HFFc6 (cell line): ENCODE measurements around the gene ADAP1. TPM values are rescaled to one million over a fixed set of nuclear protein-coding genes. Genes with fewer than 3 reads are reported as not detected.

ENCODE experiments used
- DNase-seq: peaks from one replicate; pipeline ENCODE4 v3.0.0-alpha.2; 2018
- H3K27ac Mint-ChIP-seq: 2 replicates; pipeline ENCODE4 v1.8.0; 2020; ENCODE audit warnings: mild to moderate bottlenecking, mixed read lengths
- H3K27me3 Mint-ChIP-seq: 2 replicates; pipeline ENCODE4 v1.8.0; 2021; ENCODE audit warnings: mild to moderate bottlenecking, moderate library complexity, mixed read lengths; ENCODE audit not compliant: insufficient read depth
- H3K36me3 Mint-ChIP-seq: 2 replicates; pipeline ENCODE4 v1.8.0; 2021; ENCODE audit warnings: low read depth, mixed read lengths
- H3K4me1 Mint-ChIP-seq: 2 replicates; pipeline ENCODE4 v1.8.0; 2020; ENCODE audit warnings: low read depth, mixed read lengths
- H3K4me3 Mint-ChIP-seq: 2 replicates; pipeline ENCODE4 v1.8.0; 2020; ENCODE audit warnings: mild to moderate bottlenecking, moderate library complexity, mixed read lengths
- H3K9me3 Mint-ChIP-seq: 2 replicates; pipeline ENCODE4 v1.8.0; 2020; ENCODE audit warnings: mild to moderate bottlenecking, mixed read lengths
- total RNA-seq, 6 experiments: library from RNA; stranded (reverse); fragmentation: NEBNext Ultra II Directional; extraction: Animal tissue kit (Norgen Biotek cat#: 25700); gene quantifications; 2 replicates in 1 of 6; 3 replicates in 5 of 6; pipeline ENCODE4 v1.2.3, GENCODE V29; 2021
- TF ChIP-seq, protein P1 (sequence below): fragments of 200-600 bp; sonication (generic); IDR thresholded peaks from 2 replicates; pipeline ENCODE4 v1.5.0; 2021; ENCODE audit warnings: antibody characterized with exemption, mild to moderate bottlenecking

ADAP1 gene
- total RNA-seq, 6 experiments from 2014 or later: 0.64 to 1.1 (median 0.90) TPM

DNA sequence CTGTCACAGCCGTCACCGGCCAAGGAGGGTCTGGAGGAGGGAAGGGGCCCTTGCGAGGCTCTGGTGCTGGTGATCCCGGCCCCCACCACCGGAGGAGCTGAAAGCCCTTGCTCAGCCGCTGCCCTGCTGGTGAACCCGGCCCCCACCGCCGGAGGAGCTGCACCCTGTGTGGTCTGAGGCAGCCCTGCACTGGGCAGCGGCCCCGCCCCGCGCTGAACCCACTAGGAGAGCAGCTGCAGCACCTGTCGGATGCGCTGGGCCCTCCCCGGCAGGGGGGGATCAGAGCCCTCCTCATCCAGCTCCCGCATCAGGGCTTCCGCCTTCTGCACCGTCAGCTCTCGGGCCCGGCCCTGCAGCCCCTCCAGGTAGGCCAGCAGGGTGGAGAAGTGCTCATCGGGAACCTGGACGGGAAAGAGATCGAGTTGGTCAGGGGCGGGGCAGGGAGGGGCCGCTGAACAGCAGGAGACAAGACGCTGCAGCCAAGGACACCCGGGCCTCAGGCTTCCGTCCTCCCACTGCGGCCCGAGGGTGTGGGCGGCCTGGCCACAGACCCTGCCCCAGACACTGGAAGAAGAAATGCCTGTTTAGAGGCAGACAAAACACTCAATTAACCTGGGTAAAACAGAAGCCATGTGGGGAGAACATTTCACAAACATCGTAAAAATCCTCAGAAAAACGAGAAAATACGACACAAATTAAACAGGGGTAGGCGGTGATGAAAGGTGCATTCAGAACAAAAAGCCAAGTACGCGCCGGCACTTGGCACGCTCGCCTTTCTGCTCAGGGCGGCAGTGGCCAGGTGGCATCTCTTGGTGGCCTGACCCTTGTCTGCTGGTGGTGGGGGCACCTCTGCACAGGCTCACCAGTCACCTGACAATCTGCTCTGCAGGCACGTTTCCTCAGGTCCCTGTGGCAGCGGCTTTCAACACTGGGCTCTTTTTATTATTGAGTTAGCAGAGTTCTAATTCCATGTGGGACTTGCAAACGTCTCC lies 43.2 kb upstream of the ADAP1 start:
- no peaks in the 10 kb centered on the region for H3K9me3 Mint-ChIP-seq
- DNase-seq: no peak
- no peaks in the 10 kb centered on the region for H3K36me3 Mint-ChIP-seq
- H3K4me3 Mint-ChIP-seq: no peak overlapping the region
- H3K4me1 Mint-ChIP-seq: no peaks in the 10 kb centered on the region
- TF ChIP-seq, protein P1, sequence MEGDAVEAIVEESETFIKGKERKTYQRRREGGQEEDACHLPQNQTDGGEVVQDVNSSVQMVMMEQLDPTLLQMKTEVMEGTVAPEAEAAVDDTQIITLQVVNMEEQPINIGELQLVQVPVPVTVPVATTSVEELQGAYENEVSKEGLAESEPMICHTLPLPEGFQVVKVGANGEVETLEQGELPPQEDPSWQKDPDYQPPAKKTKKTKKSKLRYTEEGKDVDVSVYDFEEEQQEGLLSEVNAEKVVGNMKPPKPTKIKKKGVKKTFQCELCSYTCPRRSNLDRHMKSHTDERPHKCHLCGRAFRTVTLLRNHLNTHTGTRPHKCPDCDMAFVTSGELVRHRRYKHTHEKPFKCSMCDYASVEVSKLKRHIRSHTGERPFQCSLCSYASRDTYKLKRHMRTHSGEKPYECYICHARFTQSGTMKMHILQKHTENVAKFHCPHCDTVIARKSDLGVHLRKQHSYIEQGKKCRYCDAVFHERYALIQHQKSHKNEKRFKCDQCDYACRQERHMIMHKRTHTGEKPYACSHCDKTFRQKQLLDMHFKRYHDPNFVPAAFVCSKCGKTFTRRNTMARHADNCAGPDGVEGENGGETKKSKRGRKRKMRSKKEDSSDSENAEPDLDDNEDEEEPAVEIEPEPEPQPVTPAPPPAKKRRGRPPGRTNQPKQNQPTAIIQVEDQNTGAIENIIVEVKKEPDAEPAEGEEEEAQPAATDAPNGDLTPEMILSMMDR: peak; percentile 27
- H3K27ac Mint-ChIP-seq: no peak overlapping the region
- H3K27me3 Mint-ChIP-seq: peaks cover 6% of the 10 kb centered on the region; the same call in 1 of the 2 replicates

DNA sequence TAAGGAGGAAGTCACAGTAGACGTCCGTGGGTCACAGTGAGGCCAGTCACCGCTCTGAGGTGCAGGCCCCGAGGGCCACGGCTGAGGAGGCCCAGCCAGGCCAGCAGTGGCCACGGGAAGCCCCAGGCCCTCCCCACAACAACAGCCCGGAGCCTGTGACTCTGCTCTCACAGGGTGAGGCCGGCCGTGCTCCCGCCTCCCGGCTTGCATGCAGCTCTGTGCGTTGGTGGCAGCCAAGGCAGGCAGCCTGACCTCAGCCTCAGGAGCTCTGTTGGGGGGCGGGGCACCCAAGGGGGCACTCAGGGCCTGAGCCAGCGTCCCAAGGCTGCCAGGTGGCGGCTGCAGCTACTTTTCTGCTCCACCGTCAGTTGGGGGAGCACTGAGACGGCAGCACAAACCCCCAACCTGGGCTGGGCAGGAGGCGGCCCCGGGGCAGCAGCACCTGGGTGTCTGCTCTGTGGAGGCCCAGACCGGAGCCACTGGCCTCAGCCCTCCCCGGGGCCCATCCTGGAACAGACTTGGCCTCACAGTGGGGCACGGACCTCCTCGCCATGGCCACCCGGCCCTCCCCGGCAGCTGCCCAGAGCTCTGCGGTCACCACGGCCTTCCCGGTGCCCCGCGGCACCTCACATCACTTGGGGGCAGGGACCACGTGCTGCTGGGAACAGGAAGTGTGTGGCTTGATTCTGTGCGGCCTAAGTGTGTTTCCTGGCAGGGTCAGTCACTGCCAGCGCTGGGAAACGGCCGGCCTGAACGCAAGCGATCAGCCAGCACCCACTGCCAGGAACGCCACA lies 41.8 kb upstream of the ADAP1 start:
- peaks cover 6% of the 10 kb centered on the region; the same call in 1 of the 2 replicates for H3K27me3 Mint-ChIP-seq

DNA sequence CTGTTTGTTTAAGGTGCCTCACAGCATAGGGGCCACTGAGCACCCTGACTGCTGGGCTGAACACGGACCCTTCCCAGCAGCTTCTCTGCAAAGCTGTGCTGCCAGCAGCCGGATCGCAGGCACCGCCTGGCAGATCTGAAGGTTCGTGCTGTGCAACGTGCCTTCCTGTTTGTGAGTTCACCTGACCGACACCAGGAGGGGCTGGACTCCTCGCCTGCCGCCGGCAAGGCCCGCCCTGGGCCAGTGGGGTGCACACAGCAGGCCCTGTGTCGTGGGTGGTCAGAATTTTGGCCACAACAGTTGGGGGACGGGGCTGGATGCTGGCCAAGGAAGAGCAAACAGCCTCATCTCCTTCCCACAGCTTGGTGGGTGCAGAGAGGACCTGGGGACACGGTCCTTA lies 41.1 kb upstream of the ADAP1 start:
- Mint-ChIP-seq H3K4me3 (no peak overlapping the region), H3K9me3 (no peaks in the 10 kb centered on the region), H3K27me3 (peaks cover 6% of the 10 kb centered on the region; the same call in 1 of the 2 replicates), H3K4me1 (no peaks in the 10 kb centered on the region), H3K36me3 (no peaks in the 10 kb centered on the region), H3K27ac (no peak overlapping the region)
- TF ChIP-seq, protein P1: no peak; the same call in 1 of the 2 replicates
- no peak for DNase-seq

More for the DNA sequence above, 41.8 kb upstream of the ADAP1 start:
- H3K9me3 Mint-ChIP-seq: no peaks in the 10 kb centered on the region
- no peak for DNase-seq
- TF ChIP-seq, protein P1: no peak
- no peak overlapping the region for H3K27ac Mint-ChIP-seq
- H3K36me3 Mint-ChIP-seq: no peaks in the 10 kb centered on the region
- no peaks in the 10 kb centered on the region for H3K4me1 Mint-ChIP-seq
- no peak overlapping the region for H3K4me3 Mint-ChIP-seq

DNA sequence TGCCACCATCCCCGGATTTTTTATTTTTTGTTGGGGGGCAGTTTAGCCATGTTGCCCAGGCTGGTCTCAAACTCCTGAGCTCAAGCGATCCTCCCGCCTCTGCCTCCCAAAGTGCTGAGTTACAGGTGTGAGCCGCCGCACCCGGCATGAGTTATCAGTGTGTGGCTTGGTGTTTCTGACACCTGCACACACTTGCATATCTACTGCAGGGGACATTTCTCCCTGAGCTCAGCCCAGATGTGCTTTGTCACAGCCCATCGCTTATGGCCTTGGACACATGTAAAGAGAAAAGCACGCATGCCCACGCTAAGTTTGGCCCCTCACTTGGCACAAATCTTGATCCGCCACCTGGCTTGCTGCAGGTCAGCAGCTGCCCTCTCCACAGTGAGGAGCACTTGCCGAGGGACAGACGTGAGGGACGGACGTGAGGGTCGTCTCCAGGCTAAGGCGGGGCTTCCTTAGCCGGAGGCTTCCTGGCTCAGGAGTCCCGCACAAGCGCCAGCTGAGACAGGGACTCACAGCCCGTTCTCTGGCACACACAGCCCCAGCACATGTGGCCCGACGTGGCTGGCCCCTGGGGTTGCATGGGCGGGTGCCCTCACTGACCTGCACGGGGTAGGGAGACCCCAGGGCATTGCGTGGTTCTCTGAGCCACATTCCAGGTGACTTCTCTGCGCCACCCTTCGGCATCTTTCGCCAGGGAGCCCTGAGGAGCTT lies 40.3 kb upstream of the ADAP1 start:
- Mint-ChIP-seq H3K4me1 (no peaks in the 10 kb centered on the region), H3K27me3 (peaks cover 6% of the 10 kb centered on the region; the same call in 1 of the 2 replicates), H3K9me3 (no peaks in the 10 kb centered on the region), H3K36me3 (no peaks in the 10 kb centered on the region), H3K27ac (no peak overlapping the region), H3K4me3 (no peak overlapping the region)
- TF ChIP-seq, protein P1: no peak
- DNase-seq: no peak
